ENCODE data around the gene WASHC3.
"Not testable (repeated sequence)": the region's sequence is repeated elsewhere in the genome, so short reads cannot be mapped to it uniquely, and the experiment has no call there.

WASHC3 gene, protein sequence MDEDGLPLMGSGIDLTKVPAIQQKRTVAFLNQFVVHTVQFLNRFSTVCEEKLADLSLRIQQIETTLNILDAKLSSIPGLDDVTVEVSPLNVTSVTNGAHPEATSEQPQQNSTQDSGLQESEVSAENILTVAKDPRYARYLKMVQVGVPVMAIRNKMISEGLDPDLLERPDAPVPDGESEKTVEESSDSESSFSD

DNA sequence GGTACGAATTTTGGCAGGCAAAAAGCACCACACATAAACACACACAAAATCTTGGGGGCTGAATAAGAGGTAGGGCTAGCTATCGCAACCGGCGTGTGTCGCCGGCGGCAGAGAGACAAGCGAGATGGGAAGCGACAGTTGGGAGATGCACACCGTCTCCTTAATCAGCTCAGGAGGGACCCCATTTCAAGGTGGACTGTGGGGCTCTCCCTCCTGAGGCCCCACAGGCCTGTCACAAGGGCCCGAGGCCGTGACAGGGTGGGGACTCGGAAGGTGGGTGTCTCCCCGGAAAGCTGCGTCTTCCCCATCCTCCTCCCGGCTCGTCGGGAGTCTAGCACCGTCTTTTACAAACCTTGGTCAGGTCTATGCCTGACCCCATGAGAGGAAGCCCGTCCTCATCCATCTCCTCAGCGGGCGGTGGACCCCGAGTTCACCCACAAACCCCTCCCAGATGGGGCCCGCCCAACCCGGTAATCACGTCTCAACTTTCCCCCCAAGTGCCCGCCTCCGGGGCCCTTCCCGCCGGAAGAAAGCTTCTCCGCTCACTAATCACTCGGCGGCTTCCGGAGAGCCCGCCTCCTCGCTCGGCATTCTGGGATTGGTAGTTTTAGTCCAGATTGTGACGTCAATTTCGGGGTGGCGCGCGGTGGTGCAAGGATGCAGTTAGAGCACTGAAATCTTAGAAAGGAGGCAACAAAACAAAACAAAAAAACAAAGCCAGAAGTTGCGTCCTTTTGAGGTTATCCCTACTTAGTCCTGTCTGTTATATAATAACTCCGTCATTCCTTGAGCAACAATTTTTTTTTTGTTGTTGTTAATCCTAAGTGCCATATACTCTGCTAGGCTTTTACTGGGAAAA, at the start of gene WASHC3:
TSS of gene WASHC3 (minus strand) at position 432 of the 859 bp plus-strand sequence. CDS start at position 403, 29 bp downstream.
- DNase-seq (ENCODE audit: low read depth in 2 of 2), result peak; percentile 84 to 91

DNA sequence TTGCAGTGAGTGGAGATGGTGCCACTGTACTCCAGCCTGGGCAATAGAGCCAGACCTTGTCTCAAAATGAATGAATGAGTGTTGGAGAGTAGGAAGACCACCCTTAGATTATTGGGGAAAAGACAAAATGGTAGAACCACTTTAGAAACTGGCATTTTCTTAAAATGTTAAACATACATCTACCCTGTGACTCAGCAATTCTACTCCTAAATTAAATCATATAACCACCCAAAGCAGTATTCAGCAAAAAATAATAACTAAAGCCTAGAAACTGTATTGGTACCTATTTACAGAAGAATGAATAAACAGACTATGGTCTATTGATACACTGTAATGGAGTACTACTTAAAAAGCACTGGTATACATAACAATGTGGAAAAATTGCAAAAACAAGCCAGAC, 49.0 kb upstream of the WASHC3 start:
- DNase-seq (ENCODE audit: low read depth in 2 of 2), result no peak

DNA sequence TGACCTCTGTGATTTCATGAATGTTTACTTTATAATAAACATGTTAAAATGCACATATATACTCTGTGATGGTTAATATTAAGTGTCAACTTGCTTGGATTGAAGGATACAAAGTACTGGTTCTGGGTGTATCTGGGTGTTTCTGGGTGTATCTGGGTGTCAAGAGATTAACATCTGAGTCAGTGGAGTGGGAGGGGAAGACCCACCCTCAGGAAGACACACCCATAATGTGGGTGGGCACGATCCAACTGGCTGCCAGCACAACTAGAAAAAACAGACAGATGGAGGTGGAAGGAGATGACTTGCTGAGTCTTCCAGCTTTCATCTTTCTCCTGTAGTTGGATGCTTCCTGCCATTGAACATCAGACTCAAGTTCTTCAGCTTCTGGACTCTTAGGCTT, 46.2 kb upstream of the WASHC3 start:
- no peak for DNase-seq (ENCODE audit: low read depth in 2 of 2)

DNA sequence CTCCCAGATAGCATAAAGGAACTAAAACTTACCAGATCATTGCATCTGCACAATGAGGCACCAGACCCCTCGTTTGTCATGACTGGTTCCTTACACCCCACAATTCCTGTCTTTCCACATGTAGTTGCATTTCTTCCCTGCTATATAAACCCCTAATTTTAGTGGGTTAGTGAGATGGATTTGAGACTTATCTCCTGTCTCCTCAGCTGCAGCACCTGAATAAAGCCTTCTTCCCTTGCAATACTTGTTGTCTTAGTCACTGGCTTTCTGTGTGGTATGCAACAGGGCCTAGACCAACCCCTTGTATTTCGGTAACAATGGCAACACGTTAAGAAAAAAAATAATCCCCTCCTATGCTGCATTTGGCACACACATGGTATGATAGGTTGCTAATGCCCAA, 45.1 kb upstream of the WASHC3 start:
- no peak for DNase-seq (ENCODE audit: low read depth in 2 of 2)

DNA sequence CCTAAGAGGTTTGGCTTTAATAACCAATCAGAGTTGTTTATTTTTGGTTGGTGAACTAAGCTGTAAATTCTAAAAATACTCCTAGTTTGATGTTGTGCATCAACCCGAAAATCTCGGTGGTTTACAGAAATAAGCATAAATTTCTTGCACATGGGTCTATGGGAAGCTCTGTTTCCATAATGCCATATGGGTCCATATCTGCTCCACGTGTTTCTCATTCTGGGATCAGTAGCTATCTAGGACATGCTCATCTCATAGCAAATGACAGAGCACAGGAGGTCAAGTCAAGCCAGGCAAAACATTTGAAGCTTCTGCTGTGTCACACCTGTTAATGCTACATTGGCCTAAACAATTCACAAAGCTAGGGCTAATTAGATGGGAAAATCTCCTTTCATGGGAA, 35.1 kb upstream of the WASHC3 start:
- DNase-seq (ENCODE audit: low read depth in 2 of 2), result no peak

DNA sequence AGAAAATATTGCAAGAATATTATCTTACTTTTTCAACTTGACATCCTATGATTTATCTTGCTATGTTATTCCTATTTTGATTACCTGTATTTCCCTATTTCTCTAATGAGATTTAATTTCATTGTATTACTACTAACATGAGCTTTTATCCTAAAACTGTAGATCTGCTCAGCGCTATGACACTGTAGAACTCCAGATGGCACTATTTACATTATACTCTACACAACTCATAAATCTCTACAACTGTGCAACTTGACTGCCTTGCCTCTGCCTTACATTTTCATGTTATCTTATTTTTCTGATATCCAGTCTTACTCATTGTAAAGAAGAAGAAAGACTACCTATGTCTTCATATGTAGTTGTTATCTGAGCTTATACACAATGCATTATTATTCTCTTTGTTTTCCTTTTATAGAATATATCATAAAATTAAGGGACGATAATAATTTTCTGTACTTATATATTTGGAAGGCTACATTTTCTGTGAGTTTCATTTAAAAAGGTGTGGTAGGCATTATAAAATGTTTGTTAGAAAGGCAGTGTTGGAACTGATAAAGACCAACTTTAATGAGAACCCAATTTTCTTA, 34.0 kb upstream of the WASHC3 start:
- DNase-seq (ENCODE audit: low read depth in 2 of 2), result no peak

DNA sequence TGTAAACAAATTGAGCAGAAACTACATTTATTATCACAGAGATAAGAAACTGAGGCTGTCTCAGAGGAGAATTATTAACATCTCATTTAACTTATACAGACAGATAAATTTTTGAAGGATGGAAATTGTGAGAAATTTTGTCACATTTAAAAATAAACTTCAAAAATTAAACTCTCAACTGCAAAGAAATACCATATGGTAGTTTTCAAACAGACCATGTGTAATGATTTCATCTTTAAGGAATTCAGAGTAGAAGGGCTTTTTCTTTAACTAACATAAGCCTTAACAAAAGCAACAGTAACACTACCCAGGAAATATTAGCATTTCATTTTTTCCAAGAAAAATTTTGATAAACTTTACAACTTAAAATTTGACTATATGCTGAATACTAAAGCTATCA, 31.5 kb upstream of the WASHC3 start:
- no peak for DNase-seq (ENCODE audit: low read depth in 2 of 2)

DNA sequence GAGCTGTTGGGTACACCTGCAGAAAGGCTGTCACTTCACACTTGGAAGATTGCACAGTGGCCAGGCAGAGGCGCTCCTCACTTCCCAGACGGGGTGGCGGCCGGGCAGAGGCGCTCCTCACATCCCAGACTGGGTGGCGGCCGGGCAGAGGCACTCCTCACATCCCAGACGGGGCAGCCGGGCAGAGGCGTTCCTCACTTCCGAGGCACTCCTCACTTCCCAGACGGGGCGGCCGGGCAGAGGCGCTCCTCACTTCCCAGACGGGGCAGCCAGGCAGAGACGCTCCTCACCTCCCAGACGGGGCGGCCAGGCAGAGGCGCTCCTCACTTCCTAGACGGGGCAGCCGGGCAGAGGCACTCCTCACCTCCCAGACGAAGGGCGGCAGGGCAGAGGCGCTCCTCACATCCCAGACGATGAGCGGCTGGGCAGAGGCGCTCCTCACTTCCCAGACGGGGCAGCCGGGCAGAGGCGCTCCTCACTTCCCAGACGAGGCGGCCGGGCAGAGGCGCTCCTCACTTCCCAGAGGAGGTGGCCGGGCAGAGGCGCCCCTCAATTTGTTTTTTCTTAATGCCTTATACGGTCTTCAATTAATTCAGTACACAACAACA, 27.5 kb upstream of the WASHC3 start:
- DNase-seq (ENCODE audit: low read depth in 2 of 2), result not testable (repeated sequence)

DNA sequence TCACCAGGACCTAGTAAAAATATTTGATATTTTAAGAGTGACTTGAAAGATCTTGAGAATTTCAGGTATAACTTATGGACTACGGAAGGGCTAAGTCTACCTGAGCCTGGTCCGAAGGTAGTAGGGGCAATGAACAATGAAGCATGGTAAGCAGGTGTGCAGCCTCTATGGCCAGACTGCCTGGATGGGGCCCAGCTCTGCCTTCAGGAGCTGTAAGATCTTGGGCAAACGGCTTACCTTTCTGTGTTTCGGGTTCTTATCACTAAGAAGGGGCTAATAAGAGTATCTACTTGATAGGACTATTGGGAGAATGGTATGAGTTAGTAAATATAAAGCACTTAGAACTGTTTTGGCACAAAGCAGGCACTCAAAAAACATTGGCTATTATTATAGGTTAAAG, 19.1 kb upstream of the WASHC3 start:
- DNase-seq (ENCODE audit: low read depth in 2 of 2), result no peak

DNA sequence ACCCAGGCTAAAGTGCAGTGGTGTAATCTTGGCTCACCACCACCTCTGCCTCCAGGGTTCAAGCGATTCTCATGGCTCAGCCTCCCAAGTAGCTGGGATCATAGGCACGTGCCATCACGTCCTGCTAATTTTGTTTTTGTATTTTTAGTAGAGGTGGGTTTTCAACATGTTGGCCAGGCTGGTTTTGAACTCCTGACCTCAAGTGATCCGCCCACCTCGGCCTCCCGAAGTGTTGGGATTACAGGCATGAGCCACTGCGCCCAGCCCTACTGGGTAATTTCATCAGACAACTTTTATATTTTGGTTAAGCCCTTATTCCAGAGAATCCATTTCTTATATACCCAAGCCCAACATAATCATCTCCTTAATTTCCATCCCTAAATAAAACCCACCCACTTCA, 10.3 kb upstream of the WASHC3 start:
- DNase-seq (ENCODE audit: low read depth in 2 of 2), result not testable (repeated sequence)

DNA sequence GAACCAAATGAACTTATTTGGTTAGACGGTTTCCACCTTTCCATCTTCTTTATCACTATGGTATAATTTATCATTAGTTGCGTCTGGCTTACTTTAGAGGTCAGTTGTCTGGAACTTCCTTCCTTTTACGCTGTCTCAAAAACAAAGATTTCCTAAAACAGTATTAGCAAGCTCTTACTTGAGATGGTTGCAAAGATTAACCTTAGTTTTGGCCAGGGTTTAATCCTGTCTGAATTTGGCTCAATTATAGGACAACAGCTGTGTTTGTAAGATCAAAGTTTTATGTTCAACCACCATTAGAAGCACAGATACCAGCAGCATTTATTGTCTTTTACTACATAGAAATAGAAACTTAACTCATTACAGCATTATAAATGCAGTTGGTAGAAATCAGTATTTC, 7.9 kb upstream of the WASHC3 start:
- no peak for DNase-seq (ENCODE audit: low read depth in 2 of 2)

DNA sequence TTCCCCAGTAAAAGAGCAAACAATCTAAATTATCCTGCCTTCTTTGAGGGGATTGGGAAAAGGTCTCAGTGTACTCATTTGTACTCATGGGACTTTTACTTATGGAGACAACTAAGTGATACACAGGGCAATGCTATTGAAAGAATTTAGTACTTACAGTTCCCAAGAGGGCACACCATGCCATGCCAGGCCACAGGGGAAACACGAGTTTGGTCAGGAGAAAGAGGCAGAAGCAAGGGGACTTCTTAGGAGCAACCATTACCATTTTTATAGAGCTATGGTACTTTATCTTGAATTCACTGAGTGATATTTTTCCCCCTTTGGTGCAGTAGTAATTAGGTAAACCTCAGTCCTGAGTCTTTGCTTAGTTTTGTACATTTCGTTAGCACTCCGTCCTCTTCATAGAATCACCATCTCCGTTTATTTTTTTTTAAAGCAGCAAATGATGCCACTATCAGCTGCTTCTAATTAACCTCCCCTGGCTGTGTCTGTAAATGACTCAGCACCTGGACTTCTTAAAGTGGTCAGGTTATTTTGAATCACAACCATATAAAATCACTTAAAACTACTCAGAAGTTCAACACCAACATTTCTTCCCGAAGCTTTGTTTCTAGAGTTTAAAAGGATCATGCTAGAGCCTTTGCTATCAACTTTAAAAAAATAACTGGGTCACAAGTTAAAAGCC, 5.9 kb upstream of the WASHC3 start:
- DNase-seq (ENCODE audit: low read depth in 2 of 2), result no peak

DNA sequence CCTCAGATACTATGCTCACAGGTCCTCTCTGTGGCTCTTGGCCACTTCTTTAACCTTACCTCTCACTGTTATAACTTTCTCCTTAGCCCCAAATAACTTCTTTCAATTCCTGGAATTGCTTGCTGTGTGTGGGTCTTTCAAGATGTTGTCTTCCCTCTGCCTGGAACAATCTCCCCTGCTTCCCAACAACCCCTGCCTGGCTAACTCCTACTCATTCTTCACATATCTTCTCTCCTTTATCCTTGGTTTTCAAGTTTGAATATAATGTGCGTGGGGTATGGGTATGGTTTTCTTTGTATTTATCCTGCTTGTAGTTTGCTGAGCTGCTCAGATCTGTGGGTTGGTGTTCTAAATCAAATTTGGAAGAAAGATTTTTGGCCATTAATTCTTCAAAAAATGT, 2.7 kb upstream of the WASHC3 start:
- no peak for DNase-seq (ENCODE audit: low read depth in 2 of 2)

DNA sequence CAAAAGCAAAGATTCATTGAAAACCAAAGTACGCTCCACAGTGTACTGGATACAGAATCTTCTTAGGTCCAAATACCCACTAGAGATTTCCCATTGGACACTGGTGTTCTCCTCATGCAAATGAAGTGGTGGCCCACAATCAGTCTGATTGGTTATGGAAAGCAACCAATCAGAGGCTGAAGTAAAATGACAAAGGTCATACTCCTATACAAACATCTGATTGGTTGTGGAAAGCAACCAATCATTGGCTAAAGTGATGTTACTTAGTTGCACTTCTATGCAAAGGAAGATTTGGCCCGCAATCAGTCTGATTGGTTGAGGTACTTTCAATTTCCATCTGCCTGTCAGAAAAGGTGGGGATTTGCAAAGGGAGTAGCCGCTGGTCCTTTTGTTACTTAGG, 1.3 kb upstream of the WASHC3 start:
- DNase-seq (ENCODE audit: low read depth in 2 of 2), result no peak

DNA sequence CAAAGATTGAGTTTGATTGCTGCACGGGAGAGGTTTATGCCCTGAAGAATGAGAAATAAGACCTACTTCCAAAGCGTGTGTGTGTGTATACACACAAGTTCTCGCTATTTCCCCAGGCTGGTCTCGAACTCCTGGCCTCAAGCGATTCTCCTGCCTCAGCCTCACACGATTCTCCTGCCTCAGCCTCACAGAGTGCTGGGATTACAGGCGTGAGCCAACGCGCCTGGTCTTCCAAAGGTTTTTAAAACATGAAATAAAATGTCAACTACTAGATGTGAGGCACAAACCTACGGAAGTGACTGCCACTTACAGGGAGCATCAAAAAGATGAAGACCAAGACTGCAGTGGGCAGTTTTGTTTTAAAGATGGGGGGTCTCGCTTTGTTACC, 622 bp upstream of the WASHC3 start:
- DNase-seq (ENCODE audit: low read depth in 2 of 2), result no peak

DNA sequence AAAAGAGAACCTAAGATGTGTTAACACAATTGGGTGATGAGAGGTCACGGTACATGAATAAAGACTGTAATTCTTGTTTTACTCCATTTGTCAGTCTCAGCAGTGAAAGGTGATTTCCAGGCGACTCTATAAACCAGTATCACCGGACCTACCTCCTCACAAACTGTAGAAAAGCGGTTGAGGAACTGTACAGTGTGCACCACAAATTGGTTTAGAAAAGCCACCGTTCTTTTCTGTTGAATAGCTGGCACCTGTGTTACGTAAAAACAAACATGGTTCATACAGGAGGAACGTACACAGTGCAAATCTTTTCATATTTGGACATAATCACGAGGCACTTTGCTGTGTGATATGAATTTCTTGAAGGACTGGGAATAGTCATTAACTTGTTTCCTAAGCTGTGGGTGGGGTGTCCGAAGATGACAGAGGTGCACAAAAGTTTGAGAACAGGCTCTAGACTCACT, 663 bp downstream of the WASHC3 start:
- DNase-seq (ENCODE audit: low read depth in 2 of 2), result no peak

DNA sequence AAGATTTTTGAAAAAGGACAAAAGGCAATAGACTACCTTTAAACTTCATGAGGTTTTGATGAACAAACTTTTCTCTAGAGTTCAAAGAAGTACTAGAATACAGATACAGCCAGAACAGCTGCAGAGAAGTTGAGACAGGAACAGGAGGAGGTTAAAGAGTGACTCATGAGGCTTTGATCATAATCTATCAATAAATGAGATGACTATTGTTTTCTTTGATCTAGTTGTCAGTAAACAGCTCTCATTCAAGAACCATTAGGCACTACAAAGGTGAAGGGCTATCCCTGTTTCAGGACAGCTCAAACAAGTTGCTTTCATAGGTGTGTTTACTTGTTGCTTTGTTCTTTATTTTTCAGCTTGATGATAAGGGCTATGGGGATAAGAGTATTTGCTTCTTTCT, 2.4 kb downstream of the WASHC3 start:
- DNase-seq (ENCODE audit: low read depth in 2 of 2), result no peak

DNA sequence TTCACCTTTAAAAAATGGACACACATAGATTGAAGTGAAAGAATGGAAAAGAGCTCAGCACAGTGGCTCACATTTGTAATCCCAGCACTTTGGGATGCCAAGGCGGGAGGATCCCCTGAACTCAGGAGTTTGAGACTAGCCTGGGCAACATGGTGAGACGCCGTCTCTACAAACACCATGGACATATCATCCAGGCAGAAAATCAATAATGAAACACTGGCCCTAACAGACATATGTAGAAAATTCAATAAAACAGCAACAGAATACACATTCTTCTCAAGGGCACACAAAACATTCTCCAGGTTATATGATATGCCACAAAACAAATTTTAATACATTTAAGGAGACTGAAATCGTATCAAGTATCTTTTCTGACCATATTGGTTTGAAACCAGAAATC, 7.4 kb downstream of the WASHC3 start:
- DNase-seq (ENCODE audit: low read depth in 2 of 2), result no peak

DNA sequence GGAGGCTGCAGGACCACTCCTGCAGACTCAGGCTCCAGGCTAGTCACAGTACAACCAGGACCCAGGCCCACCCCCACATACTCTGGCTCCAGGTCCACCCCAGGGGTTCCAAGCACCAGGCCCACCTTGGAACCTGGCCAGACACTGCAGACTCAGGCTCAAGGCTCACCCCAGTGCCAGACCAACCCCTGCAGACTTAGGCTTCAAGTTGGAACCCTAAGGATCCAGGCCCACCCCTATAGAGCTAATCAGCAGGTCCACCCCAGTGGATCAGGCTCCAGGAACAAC, 8.8 kb downstream of the WASHC3 start:
- DNase-seq (ENCODE audit: low read depth in 2 of 2), result no peak

DNA sequence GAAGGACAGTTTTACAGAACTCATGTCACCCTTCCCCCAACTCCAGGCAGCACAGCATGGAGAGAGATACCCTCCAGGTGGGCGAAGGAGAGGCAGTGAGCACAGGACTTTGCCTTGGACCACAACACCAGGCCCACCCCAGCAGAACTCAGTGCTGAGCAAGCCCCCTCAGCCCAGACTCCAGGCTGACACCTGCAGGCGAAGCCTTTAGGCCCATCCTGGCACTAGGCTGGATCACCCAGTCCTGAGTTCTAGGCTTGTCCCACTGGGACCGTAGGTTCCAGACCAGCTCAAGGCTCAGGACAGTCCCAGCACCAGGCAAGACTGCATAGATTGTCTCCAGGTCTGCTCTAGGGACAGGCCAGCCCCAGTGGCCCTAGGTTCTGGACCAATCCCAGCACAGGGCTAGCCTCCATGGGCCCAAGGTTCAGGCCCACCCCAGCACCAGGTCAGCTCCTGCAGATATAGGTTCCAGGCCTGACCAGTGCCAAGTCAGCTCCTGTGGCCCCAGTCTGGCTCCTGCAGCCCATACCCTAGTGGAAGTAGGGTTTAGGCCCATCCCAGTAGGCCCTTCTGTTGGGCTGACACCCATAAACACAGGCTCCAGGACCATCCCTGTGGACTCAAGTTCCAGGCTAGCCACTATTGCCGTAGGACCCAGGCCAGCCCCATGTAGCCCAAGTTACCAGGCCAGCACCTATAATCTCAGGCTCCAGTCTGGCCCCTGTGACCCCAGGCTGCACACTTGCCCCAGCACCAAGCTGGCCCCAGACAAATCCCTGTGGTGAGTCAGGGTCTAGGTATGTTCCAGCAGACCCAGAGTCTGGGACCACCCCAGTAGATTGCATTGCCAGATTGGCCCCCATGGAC, 9.4 kb downstream of the WASHC3 start:
- DNase-seq (ENCODE audit: low read depth in 2 of 2), result no peak

DNA sequence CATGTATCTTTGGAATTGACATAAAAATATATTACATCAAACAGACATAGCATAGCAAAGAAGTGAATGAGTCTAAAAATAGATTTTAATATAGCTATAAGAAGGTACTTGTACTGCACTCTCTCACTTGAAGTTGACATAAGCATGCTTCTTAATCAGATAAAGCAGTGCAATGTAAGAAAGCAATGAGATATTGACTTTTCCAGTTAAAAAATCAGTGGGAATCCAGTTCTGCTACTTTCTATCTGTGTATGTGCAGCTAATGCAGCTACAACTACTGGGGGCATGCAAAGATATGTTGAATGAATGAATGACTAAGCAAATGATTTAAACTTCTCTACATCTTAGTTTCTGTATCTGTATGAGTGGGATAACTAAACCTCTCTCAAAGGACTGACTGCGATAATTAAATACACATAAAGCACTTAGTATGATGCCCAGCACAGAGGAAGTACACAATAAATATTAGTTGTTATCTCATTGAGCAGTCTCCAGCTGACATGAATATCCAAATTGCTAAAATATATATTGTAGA, 10.3 kb downstream of the WASHC3 start:
- DNase-seq (ENCODE audit: low read depth in 2 of 2), result no peak
